Endometrial microvascular endothelial cells (primary cell): Measurements from ENCODE around the gene CEP85. TPM values are rescaled to one million over a fixed set of nuclear protein-coding genes. Genes with fewer than 3 reads are reported as not detected.

ENCODE experiments used
- in situ Hi-C: cut with HindIII; loops from 2 replicates; pipeline ENCODE4 v1.10.0; 2017; ENCODE audit warnings: low sequenced_read_pairs, low pct_unique_long_range_greater_than_20kb; ENCODE audit errors: inconsistent ontology term
- total RNA-seq: library from RNA; depleted of rRNA; stranded (reverse); fragments of >200 nt; gene quantifications from one replicate; pipeline ENCODE4 v1.2.3, GENCODE V29; 2015; ENCODE audit errors: inconsistent ontology term

The CEP85 gene
- total RNA-seq = 11.7 TPM

- in situ Hi-C loops = no loop called here
Observed at GRCh38 chr1:26233903-26234643, at the start of gene CEP85. Gene CEP85 (plus strand): TSS chr1:26234200. CDS start chr1:26239784, 5,584 bp downstream.

- in situ Hi-C loops = no loop called here
Observed at GRCh38 chr1:26184883-26185282, 49.1 kb upstream of the CEP85 start.

GRCh38 chr1:26187882-26188281 is 46.1 kb upstream of the CEP85 start:
- in situ Hi-C loops = no loop called here

- in situ Hi-C loops = no loop called here
Observed at GRCh38 chr1:26188477-26188876, 45.5 kb upstream of the CEP85 start.

- in situ Hi-C loops = no loop called here
Observed at GRCh38 chr1:26189331-26189730, 44.7 kb upstream of the CEP85 start.

- in situ Hi-C loops = no loop called here
Observed at GRCh38 chr1:26189751-26190275, 44.2 kb upstream of the CEP85 start.

GRCh38 chr1:26190373-26190987 is 43.5 kb upstream of the CEP85 start, which contains the start of gene CATSPER4:
Gene CATSPER4 (plus strand): TSS chr1:26190602. CDS start chr1:26190628, 26 bp downstream.
- in situ Hi-C loops = no loop called here

GRCh38 chr1:26191739-26192138 is 42.3 kb upstream of the CEP85 start:
- in situ Hi-C loops = no loop called here

GRCh38 chr1:26195805-26196204 is 38.2 kb upstream of the CEP85 start:
- in situ Hi-C loops = no loop called here

- in situ Hi-C loops = no loop called here
Observed at GRCh38 chr1:26197301-26197700, 36.7 kb upstream of the CEP85 start.

- in situ Hi-C loops = no loop called here
Observed at GRCh38 chr1:26197813-26198212, 36.2 kb upstream of the CEP85 start.

GRCh38 chr1:26200413-26200812 is 33.6 kb upstream of the CEP85 start:
- in situ Hi-C loops = no loop called here

GRCh38 chr1:26203642-26204318 is 30.2 kb upstream of the CEP85 start:
- in situ Hi-C loops = no loop called here

- in situ Hi-C loops = no loop called here
Observed at GRCh38 chr1:26210147-26210870, 23.7 kb upstream of the CEP85 start.

GRCh38 chr1:26212726-26213125 is 21.3 kb upstream of the CEP85 start:
- in situ Hi-C loops = no loop called here

GRCh38 chr1:26213335-26213905 is 20.6 kb upstream of the CEP85 start:
- in situ Hi-C loops = no loop called here

GRCh38 chr1:26215246-26215645 is 18.8 kb upstream of the CEP85 start:
- in situ Hi-C loops = no loop called here

- in situ Hi-C loops = no loop called here
Observed at GRCh38 chr1:26218906-26219494, 15.0 kb upstream of the CEP85 start.
